ENCODE measurements around the gene MCF2L.
A peak's percentile ranks its signal among the peaks of the same experiment; 100 is the strongest.

MCF2L gene

GRCh38 chr13:113120300-113121182 is 151.5 kb downstream of the MCF2L start:
- no peak for TF ChIP-seq CTCF (IDR thresholded peaks at IDR 0.05; ENCODE audit: insufficient read depth, low read length, missing control alignments)
- ChIA-PET POLR2A (no interaction called here), CTCF (no interaction called here)

GRCh38 chr13:113121183-113121927 is 152.3 kb downstream of the MCF2L start:
- CTCF ChIA-PET: no interaction called here
- TF ChIP-seq CTCF (IDR thresholded peaks at IDR 0.05; ENCODE audit: insufficient read depth, low read length, missing control alignments): no peak
- DNase-seq (ENCODE audit: low read depth, low spot score): no peak
- no peak overlapping the region for H3K4me3 ChIP-seq (ENCODE audit: low read depth, low read length)
- POLR2A ChIA-PET: no interaction called here

More at GRCh38 chr13:113120300-113121182, 151.5 kb downstream of the MCF2L start:
- no peak overlapping the region for H3K4me3 ChIP-seq (ENCODE audit: low read depth, low read length)
- DNase-seq (ENCODE audit: low read depth, low spot score): no peak

GRCh38 chr13:113121928-113122471 is 153.0 kb downstream of the MCF2L start:
- no peak for DNase-seq (ENCODE audit: low read depth, low spot score)
- CTCF ChIA-PET: no interaction called here
- POLR2A ChIA-PET: no interaction called here
- TF ChIP-seq CTCF (IDR thresholded peaks at IDR 0.05; ENCODE audit: insufficient read depth, low read length, missing control alignments): no peak
- no peak overlapping the region for H3K4me3 ChIP-seq (ENCODE audit: low read depth, low read length)

- no peak within 1 kb of the TSS for H3K4me3 ChIP-seq (ENCODE audit: low read depth, low read length)
- no peak for TF ChIP-seq CTCF (IDR thresholded peaks at IDR 0.05; ENCODE audit: insufficient read depth, low read length, missing control alignments)
- CTCF ChIA-PET: interaction anchor here (1.1 kb wide), 1 partner anchor 9 kb away, joined by 6 read pairs; no protein-coding TSS in a partner anchor
- DNase-seq (ENCODE audit: low read depth, low spot score): no peak
- POLR2A ChIA-PET: no interaction called here
Measured at GRCh38 chr13:113122550-113123225, 153.7 kb downstream of the MCF2L start, which contains the start of gene F10. F10 (plus strand) TSS chr13:113122799; CDS start chr13:113122856, 57 bp downstream.

- no peak for DNase-seq (ENCODE audit: low read depth, low spot score)
- ChIA-PET CTCF (interaction anchor here (1.1 kb wide), 1 partner anchor 10 kb away, joined by 6 read pairs; no protein-coding TSS in a partner anchor), POLR2A (no interaction called here)
- H3K4me3 ChIP-seq (ENCODE audit: low read depth, low read length): no peak overlapping the region
- TF ChIP-seq CTCF (IDR thresholded peaks at IDR 0.05; ENCODE audit: insufficient read depth, low read length, missing control alignments): peak; percentile 22
Measured at GRCh38 chr13:113123226-113124201, 154.5 kb downstream of the MCF2L start.
